Activated T-cell treated with anti-CD3 and anti-CD28 coated beads for 24 hours (primary cell): ENCODE data around the gene ATP10A.
"Not testable (repeated sequence)": the region's sequence is repeated elsewhere in the genome, so short reads cannot be mapped to it uniquely, and the experiment has no call there.

ENCODE experiments used
- DNase-seq: peaks from one replicate; pipeline ENCODE4 v3.0.0-alpha.2; 2020; ENCODE audit warnings: low read depth

The ATP10A gene

DNA sequence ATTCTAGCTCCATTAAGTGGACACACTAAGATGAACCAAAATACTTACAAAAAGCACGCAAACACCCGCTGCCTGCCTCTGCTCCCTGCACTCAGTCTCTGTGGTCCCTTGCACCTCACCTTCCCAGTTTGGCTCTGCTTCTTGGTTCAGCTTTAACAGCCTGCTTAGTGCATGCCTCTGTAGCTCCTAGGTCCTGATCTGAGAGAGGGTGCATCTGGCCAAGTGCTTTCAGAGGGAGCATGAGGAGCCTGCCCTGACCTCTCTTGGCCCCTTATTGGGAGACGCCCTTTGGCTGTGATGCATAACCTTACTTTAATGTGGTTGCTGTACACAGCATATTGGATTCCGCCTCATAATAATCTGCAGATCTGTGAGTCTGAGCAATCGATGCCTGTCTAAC, 21.2 kb upstream of the ATP10A start:
- DNase-seq = no peak

GRCh38 chr15:25883463-25884259, 20.5 kb upstream of the ATP10A start:
- no peak for DNase-seq

- no peak for DNase-seq
Measured at GRCh38 chr15:25882466-25882865, 19.3 kb upstream of the ATP10A start.

DNA sequence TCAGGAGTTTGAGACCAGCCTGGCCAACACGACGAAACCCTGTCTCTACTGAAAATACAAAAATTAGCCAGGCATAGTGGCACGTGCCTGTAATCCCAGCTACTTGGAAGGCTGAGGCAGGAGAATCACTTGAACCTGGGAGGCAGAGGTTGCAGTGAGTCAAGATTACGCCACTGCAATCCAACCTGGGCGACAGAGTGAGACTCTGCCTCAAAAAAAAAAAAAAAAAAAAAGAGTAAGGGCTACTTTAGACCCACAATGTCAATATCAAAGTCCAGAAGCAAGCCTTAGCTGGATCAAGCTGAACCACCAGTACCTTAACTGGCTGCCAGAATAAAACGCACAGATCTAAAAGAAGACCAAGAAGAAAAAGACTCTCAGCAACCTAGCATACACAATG, 17.8 kb upstream of the ATP10A start:
- not testable (repeated sequence) for DNase-seq

DNA sequence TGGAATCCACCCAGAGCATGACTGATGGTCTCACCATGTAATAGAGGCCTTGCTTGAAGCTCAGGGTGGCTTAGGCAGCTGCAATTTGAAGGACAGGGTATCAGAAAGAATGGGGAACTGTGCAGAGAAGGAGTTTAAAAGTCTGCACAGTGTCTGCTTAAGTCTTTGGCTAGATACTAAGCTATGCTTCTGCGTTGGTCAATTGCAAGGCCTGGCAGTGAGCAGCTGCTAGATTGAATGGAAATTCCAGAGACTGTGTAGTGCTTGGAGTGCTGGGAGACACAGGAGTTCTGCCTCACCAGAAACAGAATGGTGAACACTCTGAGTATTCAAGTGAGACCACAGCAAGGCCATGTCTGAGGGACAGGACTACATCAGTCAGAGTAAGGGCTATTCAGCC, 17.3 kb upstream of the ATP10A start:
- no peak for DNase-seq

DNA sequence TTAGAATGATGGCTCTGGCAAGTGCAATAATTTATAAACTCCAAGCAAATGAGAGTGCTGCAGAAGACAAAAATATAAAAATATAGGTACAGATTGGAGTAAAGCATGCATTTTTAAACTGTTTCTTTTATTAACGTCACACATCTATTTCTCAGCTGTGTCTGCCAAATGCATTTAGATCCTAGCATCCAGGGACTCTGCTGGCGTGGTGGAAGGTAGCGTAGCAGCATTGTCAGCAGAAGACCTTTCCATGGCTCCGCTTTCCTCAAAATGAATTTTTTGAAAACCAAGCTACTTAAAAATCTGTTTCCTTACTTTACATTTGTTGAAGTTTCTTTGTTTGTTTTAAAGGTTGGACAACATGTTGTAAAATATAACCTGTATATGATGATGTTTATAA, 16.3 kb upstream of the ATP10A start:
- DNase-seq = no peak

- DNase-seq = no peak
Measured at GRCh38 chr15:25877681-25878080, 14.6 kb upstream of the ATP10A start.

DNA sequence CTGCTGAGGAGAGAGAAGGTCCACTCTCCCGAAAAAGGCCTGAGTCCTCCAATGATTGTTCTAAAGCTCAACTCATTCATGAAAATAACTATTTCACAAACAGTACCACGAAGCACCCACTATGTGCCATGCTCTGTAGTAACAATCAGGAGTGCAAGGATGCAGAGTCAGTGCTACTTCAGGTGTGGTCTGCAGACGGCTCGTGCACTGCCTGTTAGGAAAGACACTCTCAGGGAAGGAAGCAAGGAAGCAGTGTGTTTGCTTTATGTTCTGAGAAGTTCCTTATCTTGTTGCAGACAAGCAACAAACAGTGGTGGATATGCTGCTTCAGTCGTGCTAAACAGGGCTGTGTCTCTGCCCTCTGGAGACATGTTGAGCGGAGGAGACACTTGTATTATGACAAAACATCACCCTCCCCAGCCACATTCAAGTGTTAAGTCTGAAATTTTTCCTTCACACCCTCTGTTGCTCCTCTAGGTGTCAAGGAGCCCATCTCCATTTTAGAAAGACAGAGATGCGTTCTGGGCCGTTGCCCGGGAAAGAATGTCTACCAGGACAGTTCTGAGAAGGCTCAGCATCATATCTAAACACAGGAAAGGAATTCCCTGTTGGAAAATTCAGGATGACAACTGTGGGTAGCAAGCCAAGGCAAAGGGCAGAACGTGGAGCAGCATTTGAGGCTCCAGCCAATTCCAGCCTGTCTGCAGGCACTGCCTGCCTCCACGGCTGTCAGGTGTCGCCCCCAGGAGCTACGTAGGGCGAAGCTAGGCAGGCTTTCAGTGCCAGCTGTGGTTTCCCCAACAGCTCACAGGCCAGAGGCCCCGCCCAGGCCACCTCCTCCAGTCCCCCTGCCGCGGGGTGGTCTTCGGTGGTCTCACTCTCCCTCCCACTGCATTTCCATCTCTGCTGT, 13.4 kb upstream of the ATP10A start:
- DNase-seq = no peak

- DNase-seq = no peak
Measured at GRCh38 chr15:25875566-25875965, 12.4 kb upstream of the ATP10A start.

- no peak for DNase-seq
Measured at GRCh38 chr15:25874379-25874778, 11.3 kb upstream of the ATP10A start.

DNA sequence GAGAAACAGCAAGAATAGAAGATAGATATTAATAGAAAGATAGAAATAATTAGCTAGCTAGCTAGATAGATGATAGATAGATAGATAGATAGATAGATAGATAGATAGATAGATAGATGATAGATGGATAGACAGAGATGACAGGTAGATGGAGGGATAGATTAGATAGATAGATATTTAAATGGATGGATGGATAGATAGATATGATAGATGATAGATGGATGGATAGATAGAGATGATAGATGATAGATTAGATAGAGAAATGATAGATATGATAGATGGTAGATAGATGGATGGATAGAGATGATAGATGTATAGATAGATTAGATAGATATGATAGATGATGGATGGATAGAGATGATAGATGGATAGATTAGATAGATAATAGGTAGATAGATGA, 8.3 kb upstream of the ATP10A start:
- DNase-seq = no peak

GRCh38 chr15:25870938-25871337, 7.8 kb upstream of the ATP10A start:
- no peak for DNase-seq

- DNase-seq = no peak
Measured at GRCh38 chr15:25869701-25870100, 6.6 kb upstream of the ATP10A start.

DNA sequence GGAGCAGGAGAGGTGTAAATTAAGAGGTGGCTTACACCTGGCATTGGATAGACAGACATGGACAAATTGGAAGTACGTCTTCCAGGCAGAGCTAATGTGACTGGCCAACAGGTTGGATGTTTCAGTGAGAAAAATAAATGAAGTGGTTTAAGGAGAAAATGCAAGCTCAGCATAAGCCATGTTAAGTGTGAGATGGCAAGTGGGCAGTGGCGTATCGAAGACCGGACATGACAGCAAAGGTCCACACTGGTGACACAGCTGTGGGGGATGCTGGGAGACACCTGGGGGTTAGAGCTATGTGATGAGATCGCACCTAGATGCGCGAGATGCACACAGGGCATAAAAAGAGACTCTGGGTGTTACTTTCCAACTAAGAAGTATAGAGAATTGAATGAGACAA, 3.7 kb upstream of the ATP10A start:
- no peak for DNase-seq

DNA sequence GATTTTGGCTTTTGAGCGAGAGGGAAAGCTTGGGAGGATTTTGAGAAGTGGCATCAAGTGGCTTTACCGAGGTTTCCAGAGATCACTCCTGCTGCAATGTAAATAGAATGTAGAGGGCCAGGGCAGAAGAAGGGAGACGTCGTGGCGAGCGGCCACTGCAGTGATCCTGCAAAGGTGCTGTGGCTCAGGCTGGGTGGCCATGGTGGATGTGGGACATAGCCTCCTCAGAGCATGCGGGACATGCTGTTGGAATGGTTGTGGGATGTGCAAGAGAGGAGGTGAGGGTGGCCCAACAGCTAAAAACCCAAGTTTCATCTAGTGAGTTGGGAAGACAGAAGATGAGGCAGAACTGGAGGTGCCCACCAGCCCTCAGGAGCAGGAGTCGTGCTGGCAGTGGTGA, 3.1 kb upstream of the ATP10A start:
- DNase-seq = no peak

DNA sequence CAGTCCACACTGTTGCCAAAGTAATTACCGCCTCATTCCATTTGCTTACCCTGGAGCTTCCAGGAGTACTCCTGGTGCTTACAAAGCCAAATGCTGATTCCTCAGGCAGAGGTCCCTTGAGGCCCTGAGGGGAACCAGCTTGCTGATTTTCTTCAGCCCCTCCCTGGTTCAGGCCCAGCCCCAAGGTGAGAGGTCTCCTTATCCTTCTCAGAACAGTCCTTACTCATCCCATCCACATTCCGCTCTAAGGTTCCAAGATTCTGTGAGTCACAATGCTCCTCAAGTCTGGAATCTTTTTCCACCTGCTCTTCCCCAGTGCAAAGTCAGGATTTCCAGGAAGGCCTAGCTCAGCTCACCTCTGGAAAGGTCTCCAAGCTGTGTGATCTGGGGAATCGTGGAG, 1.8 kb upstream of the ATP10A start:
- no peak for DNase-seq

DNA sequence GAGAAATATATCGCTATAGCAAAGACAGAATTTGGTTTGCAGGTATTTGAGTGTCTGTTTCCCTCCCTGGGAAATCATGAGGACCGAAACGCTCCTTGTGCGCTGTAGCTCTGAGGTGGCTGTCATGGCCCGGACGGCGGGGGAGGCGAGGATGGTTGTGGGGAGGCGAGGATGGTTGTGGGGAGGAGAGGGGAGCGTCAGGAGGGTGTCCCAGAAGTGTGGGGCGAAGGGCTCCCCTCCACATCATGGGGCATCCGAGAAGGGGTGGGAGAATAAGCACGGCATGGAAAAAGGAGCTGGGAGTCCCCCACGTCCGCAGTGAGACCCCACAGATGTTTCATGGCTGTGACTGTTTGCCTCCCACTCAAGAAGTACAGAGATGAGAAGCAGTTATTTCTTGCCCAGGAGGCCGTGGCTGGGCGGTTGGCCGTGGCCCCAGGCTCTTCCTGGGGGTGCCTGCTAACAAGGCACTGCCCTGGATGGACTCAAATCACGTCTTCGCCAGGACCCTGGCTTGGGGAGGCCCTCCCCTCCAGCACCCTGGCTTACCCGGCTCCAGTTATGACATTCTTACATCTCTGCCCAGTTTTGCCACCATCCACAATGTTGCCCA, 947 bp upstream of the ATP10A start:
- no peak for DNase-seq

- DNase-seq = no peak
Measured at GRCh38 chr15:25862472-25863110, 536 bp downstream of the ATP10A start.

DNA sequence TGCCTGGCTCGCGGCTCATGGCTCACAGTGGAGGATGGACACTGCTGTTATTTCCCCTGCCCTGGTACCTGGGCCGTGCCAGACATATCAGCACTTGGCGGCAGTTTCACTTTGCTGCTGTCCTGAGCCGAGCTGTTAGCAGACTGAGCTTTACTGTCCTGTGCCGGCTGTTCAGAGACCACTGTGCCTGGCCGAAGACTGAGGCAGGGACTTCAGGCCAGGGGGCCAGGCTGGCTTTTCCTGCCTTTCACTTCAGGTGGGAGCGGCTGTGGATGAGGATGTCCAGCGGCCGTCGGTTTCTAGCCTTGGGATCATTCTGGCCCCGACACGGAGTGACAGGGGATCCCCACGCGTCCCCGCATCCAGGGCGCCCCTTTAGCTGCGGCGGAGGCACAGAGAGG, 1.1 kb downstream of the ATP10A start:
- DNase-seq = no peak

GRCh38 chr15:25860885-25861866, 2.0 kb downstream of the ATP10A start:
- no peak for DNase-seq
